Mesenchymal stem cell (in vitro differentiated cells and primary cell): ENCODE results near the gene TMEM151B.

Experiments used
- DNase-seq: peaks from one replicate; pipeline ENCODE4 v3.0.0-alpha.2; 2013
- H2AFZ ChIP-seq: one replicate; pipeline ENCODE4 v1.6.1; 2013; ENCODE audit warnings: low read depth, mild to moderate bottlenecking, control low read depth, inconsistent platforms, low read length, moderate library complexity
- H2AK5ac ChIP-seq: 2 replicates; pipeline ENCODE4 v1.6.1; 2013; ENCODE audit warnings: low read length, moderate library complexity, mild to moderate bottlenecking, inconsistent platforms; ENCODE audit not compliant: severe bottlenecking
- H2BK120ac ChIP-seq: one replicate; pipeline ENCODE4 v1.6.1; 2013; ENCODE audit warnings: low read depth, mild to moderate bottlenecking, inconsistent platforms, low read length, moderate library complexity
- H2BK12ac ChIP-seq, 2 experiments: one replicate each; pipeline ENCODE4 v1.6.1; 2013; ENCODE audit warnings: inconsistent platforms in 2 of 2, low read length in 2 of 2, mild to moderate bottlenecking in 2 of 2, moderate library complexity in 2 of 2, control low read depth in 1 of 2
- H2BK15ac ChIP-seq: one replicate; pipeline ENCODE4 v1.6.1; 2013; ENCODE audit warnings: mild to moderate bottlenecking, low read depth, inconsistent platforms; ENCODE audit not compliant: poor library complexity, severe bottlenecking
- H2BK5ac ChIP-seq: 2 replicates; pipeline ENCODE4 v1.6.1; 2013; ENCODE audit warnings: low read depth, mild to moderate bottlenecking, low read length, control low read depth, inconsistent platforms; ENCODE audit not compliant: poor library complexity, severe bottlenecking
- H3K14ac ChIP-seq, 2 experiments: one replicate each; pipeline ENCODE4 v1.6.1; 2013; ENCODE audit warnings: inconsistent platforms in 2 of 2, low read length in 2 of 2, control low read depth in 1 of 2, mild to moderate bottlenecking in 1 of 2, moderate library complexity in 1 of 2
- H3K18ac ChIP-seq, 2 experiments: one replicate each; pipeline ENCODE4 v1.6.1; 2013; ENCODE audit warnings: inconsistent platforms in 2 of 2, low read length in 2 of 2, control low read depth in 1 of 2, low read depth in 1 of 2, mild to moderate bottlenecking in 1 of 2
- H3K23ac ChIP-seq, 2 experiments: one replicate each; pipeline ENCODE4 v1.6.1; 2013; ENCODE audit warnings: inconsistent platforms in 2 of 2, low read length in 2 of 2, mild to moderate bottlenecking in 2 of 2, moderate library complexity in 2 of 2, control low read depth in 1 of 2
- H3K27ac ChIP-seq: 2 replicates; pipeline ENCODE4 v1.5.1; 2013; ENCODE audit warnings: mild to moderate bottlenecking, moderate library complexity, low read length, control low read depth, inconsistent platforms; ENCODE audit not compliant: poor library complexity, severe bottlenecking
- H3K27me3 ChIP-seq, 2 experiments: 2 replicates each; pipeline versions ENCODE4 v1.6.1 to v1.7.0; 2013; ENCODE audit warnings: low read length in 2 of 2, mild to moderate bottlenecking in 2 of 2, moderate library complexity in 2 of 2, control low read depth in 1 of 2, inconsistent platforms in 1 of 2; ENCODE audit not compliant: control insufficient read depth in 1 of 2, insufficient read depth in 1 of 2
- H3K36me3 ChIP-seq, 2 experiments: 2 replicates each; pipeline versions ENCODE4 v1.6.1 to v1.7.0; 2013; ENCODE audit warnings: low read length in 2 of 2, control low read depth in 1 of 2, inconsistent platforms in 1 of 2, low read depth in 1 of 2, mild to moderate bottlenecking in 1 of 2; ENCODE audit not compliant: insufficient read depth in 2 of 2, control insufficient read depth in 1 of 2
- H3K4ac ChIP-seq, 2 experiments: one replicate each; pipeline ENCODE4 v1.6.1; 2013; ENCODE audit warnings: inconsistent platforms in 2 of 2, low read length in 2 of 2, mild to moderate bottlenecking in 2 of 2, moderate library complexity in 2 of 2, control low read depth in 1 of 2, low read depth in 1 of 2
- H3K4me1 ChIP-seq: 2 replicates; pipeline ENCODE4 v1.6.1; 2013; ENCODE audit warnings: low read depth, low read length, control low read depth; ENCODE audit not compliant: control insufficient read depth, insufficient read depth
- H3K4me2 ChIP-seq: 2 replicates; pipeline ENCODE4 v1.6.1; 2013; ENCODE audit warnings: low read length, mild to moderate bottlenecking, inconsistent platforms; ENCODE audit not compliant: poor library complexity, severe bottlenecking
- H3K4me3 ChIP-seq, 2 experiments: 2 replicates each; pipeline versions ENCODE4 v1.5.1 to v1.7.0; 2013; ENCODE audit warnings: low read length in 2 of 2, mild to moderate bottlenecking in 2 of 2, control low read depth in 1 of 2, low read depth in 1 of 2; ENCODE audit not compliant: insufficient read depth in 1 of 2
- H3K79me1 ChIP-seq: replicated peaks from 2 replicates; pipeline ENCODE4 v1.6.1; 2013; ENCODE audit warnings: mild to moderate bottlenecking, control low read depth, low read length, inconsistent platforms; ENCODE audit not compliant: poor library complexity, severe bottlenecking
- H3K9ac ChIP-seq: 2 replicates; pipeline ENCODE4 v1.7.0; 2013; ENCODE audit warnings: mild to moderate bottlenecking, low read length, moderate library complexity
- H3K9me3 ChIP-seq: 2 replicates; pipeline ENCODE4 v1.7.0; 2013; ENCODE audit warnings: mild to moderate bottlenecking, low read length; ENCODE audit not compliant: control insufficient read depth
- H4K8ac ChIP-seq: one replicate; pipeline ENCODE4 v1.6.1; 2013; ENCODE audit warnings: inconsistent platforms, mild to moderate bottlenecking, low read length, moderate library complexity
- H4K91ac ChIP-seq: one replicate; pipeline ENCODE4 v1.6.1; 2013; ENCODE audit warnings: mild to moderate bottlenecking, low read length, inconsistent platforms
- WGBS: methylation state at CpG from one replicate; pipeline ENCODE4 v1.1.7; 2013; ENCODE audit warnings: mixed read lengths; 5-methylcytosine and 5-hydroxymethylcytosine counted together

Gene TMEM151B

GRCh38 chr6:44224965-44225305 lies 45.3 kb upstream of the TMEM151B start:
- no peak overlapping the region for H3K4me3 ChIP-seq
- peak overlapping the region; percentile 48 for H2BK15ac ChIP-seq
- no peaks in the 10 kb centered on the region for H3K9me3 ChIP-seq
- peaks cover 0 to 18% of the 10 kb centered on the region in 2 experiments for H3K36me3 ChIP-seq
- H3K23ac ChIP-seq: no peak overlapping the region
- no peak overlapping the region for H4K8ac ChIP-seq
- peaks cover 43% of the 10 kb centered on the region for H3K4me1 ChIP-seq
- H3K4ac ChIP-seq: no peak overlapping the region
- H2BK12ac ChIP-seq: no peak overlapping the region
- H2BK5ac ChIP-seq: no peak overlapping the region
- no peak overlapping the region for H4K91ac ChIP-seq
- H3K27ac ChIP-seq: no peak overlapping the region
- H3K14ac ChIP-seq: no peak overlapping the region
- H2AK5ac ChIP-seq: no peak overlapping the region
- no peak overlapping the region for H2BK120ac ChIP-seq
- no peak overlapping the region for H3K9ac ChIP-seq
- H3K18ac ChIP-seq: no peak overlapping the region
- H3K79me1 ChIP-seq: peaks cover 31% of the 10 kb centered on the region
- no peak for DNase-seq
- no peak overlapping the region for H3K4me2 ChIP-seq
- no peaks in the 10 kb centered on the region for H3K27me3 ChIP-seq
- H2AFZ ChIP-seq: no peak overlapping the region
- WGBS: 100% methylated on average over 2 of the region's 4 CpGs

GRCh38 chr6:44225579-44226325 lies 44.5 kb upstream of the TMEM151B start:
- H3K14ac ChIP-seq: no peak overlapping the region
- H3K4me2 ChIP-seq: no peak overlapping the region
- WGBS: 81% methylated on average over 8 of the region's 8 CpGs
- peak overlapping the region; percentile 16 for H2AK5ac ChIP-seq
- no peak overlapping the region for H3K4me3 ChIP-seq
- H4K91ac ChIP-seq: no peak overlapping the region
- peak overlapping the region; percentile 18 for H2BK15ac ChIP-seq
- peaks cover 42% of the 10 kb centered on the region for H3K4me1 ChIP-seq
- H3K9me3 ChIP-seq: no peaks in the 10 kb centered on the region
- no peak overlapping the region for H3K4ac ChIP-seq
- no peak overlapping the region for H4K8ac ChIP-seq
- H2BK5ac ChIP-seq: no peak overlapping the region
- H3K9ac ChIP-seq: no peak overlapping the region
- no peak overlapping the region for H2AFZ ChIP-seq
- no peak overlapping the region for H2BK120ac ChIP-seq
- no peak overlapping the region for H2BK12ac ChIP-seq
- no peaks in the 10 kb centered on the region for H3K27me3 ChIP-seq
- peaks cover 0 to 26% of the 10 kb centered on the region in 2 experiments for H3K36me3 ChIP-seq
- no peak for DNase-seq
- H3K18ac ChIP-seq: no peak overlapping the region
- H3K23ac ChIP-seq: peak overlapping the region in 1 of 2 experiments; percentile 6
- no peak overlapping the region for H3K27ac ChIP-seq
- H3K79me1 ChIP-seq: peaks cover 31% of the 10 kb centered on the region

GRCh38 chr6:44226368-44227147 lies 43.7 kb upstream of the TMEM151B start:
- no peak overlapping the region for H3K18ac ChIP-seq
- peak overlapping the region in 1 of 2 experiments; percentile 59 for H3K4ac ChIP-seq
- no peak for DNase-seq
- no peak overlapping the region for H3K14ac ChIP-seq
- H2BK5ac ChIP-seq: no peak overlapping the region
- H3K4me3 ChIP-seq: no peak overlapping the region
- no peak overlapping the region for H2BK12ac ChIP-seq
- H2BK15ac ChIP-seq: no peak overlapping the region
- peak overlapping the region; percentile 34 for H2BK120ac ChIP-seq
- no peak overlapping the region for H2AK5ac ChIP-seq
- H3K9ac ChIP-seq: peak overlapping the region; percentile 48
- H4K91ac ChIP-seq: peak overlapping the region; percentile 60
- WGBS: 54% methylated on average over 7 of the region's 15 CpGs
- H3K79me1 ChIP-seq: peaks cover 31% of the 10 kb centered on the region
- H3K9me3 ChIP-seq: no peaks in the 10 kb centered on the region
- no peaks in the 10 kb centered on the region for H3K27me3 ChIP-seq
- no peak overlapping the region for H2AFZ ChIP-seq
- H3K27ac ChIP-seq: no peak overlapping the region
- no peak overlapping the region for H3K4me2 ChIP-seq
- peak overlapping the region; percentile 69 for H4K8ac ChIP-seq
- H3K4me1 ChIP-seq: peaks cover 36% of the 10 kb centered on the region
- H3K23ac ChIP-seq: no peak overlapping the region
- H3K36me3 ChIP-seq: peaks cover 7 to 33% of the 10 kb centered on the region in 2 experiments

GRCh38 chr6:44227148-44227793 lies 43.0 kb upstream of the TMEM151B start:
- no peaks in the 10 kb centered on the region for H3K9me3 ChIP-seq
- H3K4ac ChIP-seq: peak overlapping the region in 1 of 2 experiments; percentile 59
- no peak for DNase-seq
- no peaks in the 10 kb centered on the region for H3K27me3 ChIP-seq
- no peak overlapping the region for H2AK5ac ChIP-seq
- no peak overlapping the region for H3K18ac ChIP-seq
- H3K14ac ChIP-seq: no peak overlapping the region
- peak overlapping the region; percentile 39 for H4K8ac ChIP-seq
- H2BK12ac ChIP-seq: no peak overlapping the region
- H3K36me3 ChIP-seq: peaks cover 13 to 40% of the 10 kb centered on the region in 2 experiments
- H3K27ac ChIP-seq: no peak overlapping the region
- WGBS: 96% methylated on average over 6 of the region's 7 CpGs
- peak overlapping the region; percentile 60 for H4K91ac ChIP-seq
- H3K79me1 ChIP-seq: peaks cover 31% of the 10 kb centered on the region
- peak overlapping the region; percentile 48 for H3K9ac ChIP-seq
- H2BK15ac ChIP-seq: peak overlapping the region; percentile 21
- H2BK120ac ChIP-seq: no peak overlapping the region
- no peak overlapping the region for H2AFZ ChIP-seq
- no peak overlapping the region for H3K4me2 ChIP-seq
- H3K4me1 ChIP-seq: peaks cover 31% of the 10 kb centered on the region
- no peak overlapping the region for H2BK5ac ChIP-seq
- peak overlapping the region in 1 of 2 experiments; percentile 18 for H3K4me3 ChIP-seq
- H3K23ac ChIP-seq: no peak overlapping the region
